Activated CD8-positive, alpha-beta T cell treated with anti-CD3 and anti-CD28 coated beads, Interleukin-2, amount 10 ng/mL, durations not matched to agents 7 days and 5 days (primary cell): ENCODE results near the gene ZEB2. TPM values are rescaled to one million over a fixed set of nuclear protein-coding genes. Genes with fewer than 3 reads are reported as not detected.

Experiments
- ATAC-seq: fragments of 150-1000 bp; cut with Tn5 transposase; one replicate; pipeline ENCODE4 v1.10.0; 2021; ENCODE audit warnings: moderate library complexity
- CTCF ChIA-PET: fragments of 350-600 bp; sonication (Branson Sonifier 250); formaldehyde crosslinking; loops from one replicate; lab custom pipeline; 2021; ENCODE audit warnings: antibody characterized with exemption; lab: Charles Lee
- POLR2A ChIA-PET: fragments of 350-600 bp; sonication (Branson Sonifier 250); formaldehyde crosslinking; loops from one replicate; lab custom pipeline; 2021; ENCODE audit warnings: antibody characterized with exemption; lab: Charles Lee
- DNase-seq: peaks from one replicate; pipeline ENCODE4 v3.0.0-alpha.2; 2020
- H3K27ac Mint-ChIP-seq: one replicate; pipeline ENCODE4 v1.8.0; 2021; ENCODE audit warnings: mild to moderate bottlenecking, mixed read lengths
- H3K27me3 Mint-ChIP-seq: one replicate; pipeline ENCODE4 v1.8.0; 2021; ENCODE audit warnings: low read depth, mixed read lengths
- H3K36me3 Mint-ChIP-seq: one replicate; pipeline ENCODE4 v1.8.0; 2021; ENCODE audit warnings: low read depth, mixed read lengths
- H3K4me1 Mint-ChIP-seq: one replicate; pipeline ENCODE4 v1.8.0; 2021; ENCODE audit warnings: low read depth, mixed read lengths
- H3K4me3 Mint-ChIP-seq: one replicate; pipeline ENCODE4 v1.8.0; 2021; ENCODE audit warnings: mild to moderate bottlenecking, mixed read lengths
- H3K9me3 Mint-ChIP-seq: one replicate; pipeline ENCODE4 v1.8.0; 2022; ENCODE audit warnings: mixed read lengths; ENCODE audit not compliant: insufficient read depth
- total RNA-seq, 2 experiments: library from RNA; stranded (reverse); gene quantifications; one replicate each; pipeline ENCODE4 v1.2.3, GENCODE V29; 2021

The ZEB2 gene
- total RNA-seq, 2 experiments from 2014 or later: 4.0 to 5.7 TPM

DNA sequence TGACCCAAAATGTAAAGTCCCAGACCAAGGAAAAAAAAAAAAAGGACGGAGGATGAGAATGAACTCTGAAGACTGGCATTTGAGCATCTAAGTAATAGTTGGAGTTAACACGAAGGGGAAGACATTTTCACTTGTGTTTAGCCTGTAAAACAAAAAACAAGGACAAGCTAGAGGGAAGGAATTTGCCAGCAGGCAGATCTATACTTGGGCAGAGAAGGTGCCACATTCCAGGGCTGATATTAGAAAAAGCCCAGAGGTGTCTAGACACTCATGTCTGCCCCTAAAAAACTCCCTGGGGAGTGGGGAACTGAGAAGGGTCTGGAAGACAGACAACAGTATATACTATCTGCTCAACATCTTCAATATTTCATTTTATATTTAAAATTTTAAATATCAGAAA is 171.1 kb downstream of the ZEB2 start:
- POLR2A ChIA-PET: no interaction called here

DNA sequence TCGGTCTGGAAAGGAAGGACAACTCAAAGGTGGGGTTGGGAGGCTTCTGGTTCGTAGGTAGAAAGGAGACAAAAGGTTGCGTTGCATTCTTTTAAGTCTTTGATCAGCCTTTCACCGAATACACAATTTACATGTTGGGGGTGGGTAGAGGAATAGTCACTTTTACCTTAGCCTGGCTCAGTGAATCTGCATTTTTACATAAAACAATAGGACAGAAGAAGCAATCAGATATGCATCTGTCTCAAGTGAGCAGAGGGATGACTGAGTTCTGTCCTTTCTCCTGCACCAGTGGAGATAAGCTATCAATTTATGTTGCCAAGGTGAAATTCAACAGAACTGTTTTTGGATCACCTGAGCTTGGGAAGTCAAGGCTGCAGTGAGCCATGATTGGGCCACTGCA is 173.7 kb downstream of the ZEB2 start:
- Mint-ChIP-seq H3K9me3 (no peaks in the 10 kb centered on the region), H3K4me1 (no peaks in the 10 kb centered on the region), H3K36me3 (no peaks in the 10 kb centered on the region), H3K27ac (no peak overlapping the region), H3K27me3 (no peaks in the 10 kb centered on the region), H3K4me3 (no peak overlapping the region)
- DNase-seq (no peak), ATAC-seq (no peak)
- CTCF ChIA-PET: interaction anchor here (1.0 to 1.2 kb wide), 2 partner anchors 14 to 15 kb away, joined by 3 read pairs; a partner anchor contains a TSS
- POLR2A ChIA-PET: no interaction called here

More for the DNA sequence above, 171.1 kb downstream of the ZEB2 start:
- CTCF ChIA-PET: interaction anchor here (0.6 kb wide), 1 partner anchor 586 kb away, joined by 4 read pairs; no protein-coding TSS in a partner anchor
- H3K4me1 Mint-ChIP-seq: no peaks in the 10 kb centered on the region
- no peak overlapping the region for H3K4me3 Mint-ChIP-seq
- H3K27ac Mint-ChIP-seq: no peak overlapping the region
- no peaks in the 10 kb centered on the region for H3K36me3 Mint-ChIP-seq
- DNase-seq (no peak), ATAC-seq (no peak)
- H3K27me3 Mint-ChIP-seq: no peaks in the 10 kb centered on the region
- no peaks in the 10 kb centered on the region for H3K9me3 Mint-ChIP-seq

DNA sequence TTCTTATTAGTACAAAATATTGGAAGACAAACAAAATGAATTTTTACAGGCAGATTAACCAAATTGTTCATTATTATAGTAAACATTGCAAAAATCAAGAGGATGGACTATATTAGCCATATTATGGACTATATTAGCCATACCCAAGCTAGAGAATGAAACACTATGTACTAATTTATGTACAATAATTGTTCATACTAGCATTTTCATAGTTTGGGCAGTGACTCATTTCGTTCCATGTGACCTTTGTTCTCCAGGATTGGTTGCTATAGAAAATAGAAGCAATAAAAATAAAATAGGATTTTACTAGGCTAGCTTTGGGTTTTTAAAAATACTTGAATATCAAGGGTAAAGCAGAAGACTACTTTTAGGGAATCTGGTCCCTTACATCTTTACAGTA is 176.8 kb downstream of the ZEB2 start:
- peaks cover 5% of the 10 kb centered on the region for H3K9me3 Mint-ChIP-seq
- ATAC-seq (no peak), DNase-seq (no peak)
- POLR2A ChIA-PET: interaction anchor here (0.5 kb wide), 1 partner anchor 665 kb away, joined by 3 read pairs; no protein-coding TSS in a partner anchor
- CTCF ChIA-PET: no interaction called here
- H3K36me3 Mint-ChIP-seq: no peaks in the 10 kb centered on the region
- no peak overlapping the region for H3K4me3 Mint-ChIP-seq
- no peaks in the 10 kb centered on the region for H3K27me3 Mint-ChIP-seq
- peaks cover 4% of the 10 kb centered on the region for H3K4me1 Mint-ChIP-seq
- no peak overlapping the region for H3K27ac Mint-ChIP-seq

DNA sequence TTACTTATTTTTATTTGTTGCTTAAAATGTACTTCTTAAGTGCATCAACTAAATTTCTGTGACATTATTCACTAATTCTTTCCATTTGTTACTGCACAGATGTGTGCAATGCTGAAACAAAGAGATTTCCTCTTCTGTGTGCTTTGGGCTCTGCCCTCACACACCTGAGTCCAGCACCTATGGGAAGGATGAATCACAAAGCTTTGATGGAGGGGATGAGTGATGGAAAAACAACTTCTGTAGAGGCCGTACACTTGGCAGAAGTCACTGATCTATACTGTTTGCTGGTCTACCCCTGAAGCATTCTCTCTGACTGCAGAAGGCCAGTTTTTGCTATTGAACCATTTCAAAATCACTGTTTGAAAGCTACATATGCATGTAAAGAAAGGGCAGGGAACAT is 178.4 kb downstream of the ZEB2 start:
- peaks cover 4% of the 10 kb centered on the region for H3K4me1 Mint-ChIP-seq
- no peak for ATAC-seq
- no peak overlapping the region for H3K4me3 Mint-ChIP-seq
- POLR2A ChIA-PET: no interaction called here
- no peaks in the 10 kb centered on the region for H3K27me3 Mint-ChIP-seq
- CTCF ChIA-PET: interaction anchor here (1.1 kb wide), 1 partner anchor 9 kb away, joined by 3 read pairs; a partner anchor contains a TSS
- H3K9me3 Mint-ChIP-seq: peaks cover 5% of the 10 kb centered on the region
- no peak overlapping the region for H3K27ac Mint-ChIP-seq
- no peaks in the 10 kb centered on the region for H3K36me3 Mint-ChIP-seq
- DNase-seq: no peak

DNA sequence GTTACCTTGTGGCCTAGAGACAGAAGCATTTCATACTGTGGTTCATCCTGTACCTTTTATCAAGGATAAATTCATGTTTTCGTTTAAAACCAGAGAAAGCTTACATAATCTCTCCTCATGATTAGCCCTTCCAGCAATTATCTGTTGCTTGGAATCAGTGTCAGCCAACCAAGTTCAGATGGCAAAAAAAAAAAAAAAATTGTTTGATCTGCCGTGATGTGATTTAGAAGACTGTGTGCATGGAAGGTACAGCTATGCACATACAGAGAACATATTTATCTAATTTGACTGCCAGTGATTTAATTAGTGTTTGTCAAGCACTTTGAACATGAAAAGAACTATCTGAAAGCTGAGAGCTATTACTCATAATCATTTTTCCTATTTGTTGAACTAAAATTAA is 180.9 kb downstream of the ZEB2 start:
- no peak overlapping the region for H3K27ac Mint-ChIP-seq
- POLR2A ChIA-PET: interaction anchor here (0.7 kb wide), 1 partner anchor 1078 kb away, joined by 3 read pairs; no protein-coding TSS in a partner anchor
- CTCF ChIA-PET: interaction anchor here (0.8 kb wide), 1 partner anchor 179 kb away, joined by 3 read pairs; no protein-coding TSS in a partner anchor
- no peaks in the 10 kb centered on the region for H3K36me3 Mint-ChIP-seq
- H3K4me3 Mint-ChIP-seq: no peak overlapping the region
- H3K9me3 Mint-ChIP-seq: peaks cover 5% of the 10 kb centered on the region
- ATAC-seq: no peak
- H3K27me3 Mint-ChIP-seq: no peaks in the 10 kb centered on the region
- peaks cover 4% of the 10 kb centered on the region for H3K4me1 Mint-ChIP-seq
- no peak for DNase-seq

DNA sequence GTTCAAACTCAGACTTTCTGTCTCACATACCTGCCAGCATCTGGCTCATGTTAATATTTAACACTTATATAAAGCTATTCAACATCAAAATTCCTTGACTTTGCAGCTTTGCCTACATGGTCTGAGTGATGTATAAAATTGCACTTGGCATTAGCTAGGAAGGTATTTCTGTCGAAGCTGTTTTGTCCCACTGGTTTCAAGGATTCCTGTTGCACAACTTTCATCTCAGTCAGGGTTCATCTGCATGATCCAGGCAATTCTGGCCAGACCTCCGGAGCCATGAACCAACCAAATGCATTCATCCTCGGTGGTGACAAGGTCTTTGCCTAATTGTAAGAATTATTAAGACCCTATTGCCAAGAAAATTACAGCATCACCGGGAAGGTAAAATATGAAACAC is 185.4 kb downstream of the ZEB2 start:
- Mint-ChIP-seq H3K27me3 (no peaks in the 10 kb centered on the region), H3K9me3 (peaks cover 5% of the 10 kb centered on the region), H3K36me3 (peaks cover 3% of the 10 kb centered on the region), H3K4me1 (peaks cover 26% of the 10 kb centered on the region), H3K4me3 (no peak overlapping the region), H3K27ac (no peak overlapping the region)
- no peak for ATAC-seq
- POLR2A ChIA-PET: interaction anchor here (0.5 to 0.6 kb wide), 3 partner anchors 167 to 184 kb away, joined by 3 to 6 read pairs (median 3); no protein-coding TSS in a partner anchor
- DNase-seq: no peak
- CTCF ChIA-PET: interaction anchor here (0.7 kb wide), 1 partner anchor 382 kb away, joined by 3 read pairs; no protein-coding TSS in a partner anchor
